ENCODE data around the gene DDI2.
"Not testable (repeated sequence)": the region's sequence is repeated elsewhere in the genome, so short reads cannot be mapped to it uniquely, and the experiment has no call there.

Gene DDI2

DNA sequence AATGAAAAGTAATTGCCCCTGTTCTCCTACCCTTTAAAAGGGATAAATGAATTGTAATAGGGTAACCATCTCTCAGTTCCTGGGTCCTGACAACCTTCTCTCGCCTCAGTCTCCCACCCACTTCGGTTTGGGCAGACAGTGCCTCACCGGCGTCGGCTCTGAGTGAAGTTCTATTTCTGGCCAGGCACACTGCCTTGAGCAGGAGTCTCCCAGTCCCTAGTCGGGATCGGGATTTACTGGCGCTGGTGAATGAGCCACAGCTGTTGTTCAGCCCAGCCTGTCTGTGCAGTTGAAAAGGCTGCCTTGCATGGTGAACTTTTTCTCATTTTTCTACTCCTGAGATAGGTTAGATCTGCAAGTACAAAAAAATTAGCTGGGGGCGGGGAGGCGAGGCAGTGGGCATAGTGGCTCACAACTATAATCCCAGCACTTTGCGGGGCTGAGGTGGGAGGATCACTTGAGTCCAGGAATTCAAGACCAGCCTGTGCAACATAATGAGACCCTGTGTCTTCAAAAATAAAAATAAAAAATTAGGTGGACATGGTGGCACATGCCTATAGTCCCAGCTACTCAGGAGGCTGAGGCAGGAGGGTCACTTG is 74.3 kb downstream of the DDI2 start:
- no peak for DNase-seq (ENCODE audit: low read depth, low spot score)
- TF ChIP-seq CTCF (IDR thresholded peaks at IDR 0.05; ENCODE audit: low read depth, low read length) = no peak
- no peak overlapping the region for H3K4me3 ChIP-seq (ENCODE audit: low read depth, low read length)
- in situ Hi-C loops (cut with HindIII; ENCODE audit: low sequenced_read_pairs) = no loop called here

- in situ Hi-C loops (cut with HindIII; ENCODE audit: low sequenced_read_pairs) = no loop called here
- H3K4me3 ChIP-seq (ENCODE audit: low read depth, low read length) = no peak overlapping the region
- TF ChIP-seq CTCF (IDR thresholded peaks at IDR 0.05; ENCODE audit: low read depth, low read length) = no peak
- DNase-seq (ENCODE audit: low read depth, low spot score) = no peak
Observed at GRCh38 chr1:15692121-15692682, 74.9 kb downstream of the DDI2 start.

DNA sequence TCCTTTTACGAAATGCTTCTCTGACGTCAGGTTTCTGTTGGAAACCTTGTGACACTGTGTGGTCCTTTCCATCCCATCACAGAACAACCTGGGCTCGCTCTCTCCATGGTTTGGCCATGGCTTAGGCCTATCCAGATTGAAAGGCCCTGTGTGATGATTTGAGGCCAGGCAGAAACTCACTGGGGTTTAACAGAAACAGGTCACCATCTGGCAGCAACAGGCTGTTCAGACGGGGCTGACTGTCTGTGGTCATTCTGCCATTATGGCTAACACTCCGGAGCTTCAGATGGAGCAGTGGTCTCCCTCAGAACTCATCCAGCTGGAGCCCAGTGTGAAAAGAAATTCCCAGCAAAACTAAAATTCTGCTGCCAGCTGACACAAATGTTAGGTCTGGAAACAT is 76.1 kb downstream of the DDI2 start:
- TF ChIP-seq CTCF (IDR thresholded peaks at IDR 0.05; ENCODE audit: low read depth, low read length) = no peak
- in situ Hi-C loops (cut with HindIII; ENCODE audit: low sequenced_read_pairs) = no loop called here
- DNase-seq (ENCODE audit: low read depth, low spot score) = no peak

GRCh38 chr1:15696956-15697521 is 79.8 kb downstream of the DDI2 start:
- no peak for DNase-seq (ENCODE audit: low read depth, low spot score)
- in situ Hi-C loops (cut with HindIII; ENCODE audit: low sequenced_read_pairs) = no loop called here
- H3K4me3 ChIP-seq (ENCODE audit: low read depth, low read length) = no peak overlapping the region
- no peak for TF ChIP-seq CTCF (IDR thresholded peaks at IDR 0.05; ENCODE audit: low read depth, low read length)

More for the DNA sequence above, 76.1 kb downstream of the DDI2 start:
- H3K4me3 ChIP-seq (ENCODE audit: low read depth, low read length) = no peak overlapping the region

DNA sequence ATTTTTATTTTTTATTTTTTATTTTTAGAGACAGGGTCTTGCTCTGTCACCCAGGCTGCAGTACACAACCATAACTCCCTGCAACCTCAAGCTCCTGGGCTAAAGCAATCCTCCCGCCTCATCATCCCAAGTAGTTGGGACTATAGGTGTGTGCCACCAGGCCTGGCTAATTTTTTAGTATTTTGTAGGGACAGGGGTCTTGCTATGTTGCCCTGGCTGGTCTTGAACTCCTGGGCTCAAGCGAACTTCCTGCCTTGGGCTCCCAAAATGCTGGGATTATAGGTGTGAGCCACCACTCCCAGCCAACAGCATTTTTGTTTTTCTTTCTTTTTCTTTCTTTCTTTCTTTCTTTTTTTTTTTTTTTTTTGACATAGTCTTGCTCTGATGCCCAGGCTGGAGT is 80.9 kb downstream of the DDI2 start:
- in situ Hi-C loops (cut with HindIII; ENCODE audit: low sequenced_read_pairs) = no loop called here
- no peak for DNase-seq (ENCODE audit: low read depth, low spot score)
- no peak overlapping the region for H3K4me3 ChIP-seq (ENCODE audit: low read depth, low read length)
- no peak for TF ChIP-seq CTCF (IDR thresholded peaks at IDR 0.05; ENCODE audit: low read depth, low read length)

GRCh38 chr1:15699321-15699720 is 82.1 kb downstream of the DDI2 start:
- H3K4me3 ChIP-seq (ENCODE audit: low read depth, low read length); in situ Hi-C loops (cut with HindIII; ENCODE audit: low sequenced_read_pairs); DNase-seq (ENCODE audit: low read depth, low spot score): not testable (repeated sequence)

DNA sequence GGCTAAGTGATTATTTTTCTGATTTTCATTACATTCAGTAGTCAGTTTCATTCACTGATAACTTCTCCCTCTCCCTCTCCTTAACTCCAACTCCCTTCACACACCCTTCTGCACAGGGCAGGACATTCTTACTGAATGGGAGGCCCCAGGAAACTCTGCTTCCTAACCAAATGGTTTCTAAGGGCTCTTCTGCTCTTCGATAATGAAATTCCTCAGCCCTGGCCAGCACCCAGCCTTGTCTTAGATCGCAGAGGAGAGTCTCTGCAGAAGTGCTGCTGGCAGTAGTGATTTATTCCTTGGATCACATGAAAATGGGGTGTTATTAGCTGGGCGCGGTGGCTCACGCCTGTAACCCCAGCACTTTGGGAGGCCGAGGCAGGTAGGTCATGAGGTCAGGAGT is 83.2 kb downstream of the DDI2 start:
- H3K4me3 ChIP-seq (ENCODE audit: low read depth, low read length) = no peak overlapping the region
- DNase-seq (ENCODE audit: low read depth, low spot score) = no peak
- in situ Hi-C loops (cut with HindIII; ENCODE audit: low sequenced_read_pairs) = no loop called here
- no peak for TF ChIP-seq CTCF (IDR thresholded peaks at IDR 0.05; ENCODE audit: low read depth, low read length)
